GM18526 (cell line): ENCODE measurements around the gene SERTM1.

Experiments
- POLR2A ChIP-seq: IDR thresholded peaks from 3 replicates; pipeline ENCODE4 v1.6.1; 2011; ENCODE audit not compliant: insufficient read length; ENCODE audit errors: extremely low read depth

The SERTM1 gene

GRCh38 chr13:36673838-36674326, at the start of gene SERTM1:
TSS of gene SERTM1 (plus strand) at chr13:36674020. CDS start at chr13:36695079, 21,059 bp downstream.
- no peak for TF ChIP-seq POLR2A

GRCh38 chr13:36628377-36629056, 45.3 kb upstream of the SERTM1 start:
- TF ChIP-seq POLR2A: no peak

GRCh38 chr13:36629057-36629385, 44.8 kb upstream of the SERTM1 start:
- TF ChIP-seq POLR2A: no peak

GRCh38 chr13:36630181-36630803, 43.5 kb upstream of the SERTM1 start:
- no peak for TF ChIP-seq POLR2A

- no peak for TF ChIP-seq POLR2A
Measured at GRCh38 chr13:36639610-36640009, 34.2 kb upstream of the SERTM1 start.

GRCh38 chr13:36650611-36651010, 23.2 kb upstream of the SERTM1 start:
- no peak for TF ChIP-seq POLR2A

- no peak for TF ChIP-seq POLR2A
Measured at GRCh38 chr13:36665630-36666029, 8.2 kb upstream of the SERTM1 start.

GRCh38 chr13:36666477-36667229, 7.2 kb upstream of the SERTM1 start:
- TF ChIP-seq POLR2A: no peak

GRCh38 chr13:36668316-36668715, 5.5 kb upstream of the SERTM1 start:
- TF ChIP-seq POLR2A: no peak

GRCh38 chr13:36673352-36673751, 468 bp upstream of the SERTM1 start:
- TF ChIP-seq POLR2A: no peak

- TF ChIP-seq POLR2A: no peak
Measured at GRCh38 chr13:36674337-36675212, 755 bp downstream of the SERTM1 start.

- no peak for TF ChIP-seq POLR2A
Measured at GRCh38 chr13:36675213-36675536, 1.4 kb downstream of the SERTM1 start.

- TF ChIP-seq POLR2A: no peak
Measured at GRCh38 chr13:36680913-36681312, 7.1 kb downstream of the SERTM1 start.

- no peak for TF ChIP-seq POLR2A
Measured at GRCh38 chr13:36681894-36682624, 8.2 kb downstream of the SERTM1 start.

- TF ChIP-seq POLR2A: no peak
Measured at GRCh38 chr13:36683701-36684100, 9.9 kb downstream of the SERTM1 start.
